ENCODE measurements around the gene MRO. TPM values are rescaled to one million over a fixed set of nuclear protein-coding genes. Genes with fewer than 3 reads are reported as not detected.

The MRO gene
- total RNA-seq, 4 donors from 2014 or later, result 0.18 to 1.4 (median 0.49) TPM; not detected in 1

- in situ Hi-C loops (cut with MboI; ENCODE audit: low sequenced_read_pairs in 4 of 4) (loop anchor here in 1 of 4 donors (10.0 kb wide), 1 partner anchor 230 kb away; no protein-coding TSS in a partner anchor), intact Hi-C loops (cut with DNase I; ENCODE audit: low total_unique reads) (no loop called here)
- ATAC-seq (no peak), DNase-seq (no peak)
- no peak for TF ChIP-seq POLR2A (IDR thresholded peaks at IDR 0.05)
- no peak for TF ChIP-seq CTCF (IDR thresholded peaks at IDR 0.05 in 4 of 5, conservative IDR thresholded peaks at IDR 0.05 in 1 of 5)
- H3K4me3 ChIP-seq, result no peak overlapping the region
- peaks cover 2 to 4% of the 10 kb centered on the region in 2 donors for H3K4me1 ChIP-seq
- no peaks in the 10 kb centered on the region for H3K9me3 ChIP-seq
- H3K27ac ChIP-seq, result no peak overlapping the region
- H3K27me3 ChIP-seq, result no peaks in the 10 kb centered on the region
- no peaks in the 10 kb centered on the region for H3K36me3 ChIP-seq
Measured at GRCh38 chr18:50814395-50814794, 5.4 kb downstream of the MRO start.

DNA sequence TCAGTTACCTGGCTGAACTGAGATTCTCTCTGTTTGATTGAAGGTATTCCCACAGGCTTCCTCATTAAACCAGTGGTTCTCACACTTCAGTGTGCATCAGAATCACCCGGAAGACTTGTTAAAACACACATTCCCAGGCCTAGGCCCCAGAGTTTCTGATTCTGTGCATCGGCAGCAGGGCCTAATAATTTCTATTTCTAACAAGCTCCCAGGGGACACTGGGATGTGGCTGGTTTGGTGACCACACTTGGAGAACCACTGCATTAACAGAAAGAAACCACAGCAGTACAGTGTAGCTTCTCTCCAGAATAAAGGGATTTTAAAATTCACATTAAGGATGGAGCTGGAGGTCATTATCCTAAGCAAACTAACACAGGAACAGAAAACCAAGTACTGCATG, 6.5 kb downstream of the MRO start:
- Histone ChIP-seq H3K4me1 (no peaks in the 10 kb centered on the region), H3K9me3 (no peaks in the 10 kb centered on the region), H3K27me3 (no peaks in the 10 kb centered on the region), H3K36me3 (no peaks in the 10 kb centered on the region), H3K4me3 (no peak overlapping the region), H3K27ac (no peak overlapping the region)
- no peak for TF ChIP-seq CTCF (IDR thresholded peaks at IDR 0.05 in 4 of 5, conservative IDR thresholded peaks at IDR 0.05 in 1 of 5)
- no peak for TF ChIP-seq POLR2A (IDR thresholded peaks at IDR 0.05)
- no peak for DNase-seq
- intact Hi-C loops (cut with DNase I; ENCODE audit: low total_unique reads), result no loop called here
- in situ Hi-C loops (cut with MboI; ENCODE audit: low sequenced_read_pairs in 4 of 4), result loop anchor here in 1 of 4 donors (10.0 kb wide), 1 partner anchor 231 kb away; no protein-coding TSS in a partner anchor
- no peak for ATAC-seq

DNA sequence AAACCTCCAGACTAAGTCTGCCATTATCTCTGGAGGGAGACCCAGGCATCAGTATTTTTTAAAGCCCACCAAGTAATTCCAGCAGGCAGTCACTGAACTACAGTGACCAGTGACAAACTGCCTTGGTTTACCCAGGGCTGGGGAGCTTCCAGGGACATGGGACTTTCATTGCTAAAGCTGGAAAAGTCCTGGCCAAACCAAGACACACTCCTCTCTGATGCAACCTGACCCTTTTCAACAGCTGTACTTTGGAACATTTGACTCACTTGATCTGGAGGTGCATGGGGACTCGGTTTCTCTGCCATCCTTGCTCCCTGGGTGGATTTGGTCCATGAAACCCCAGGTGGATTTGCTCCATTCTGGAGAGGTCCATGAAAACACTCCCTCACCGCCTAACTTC, 7.0 kb downstream of the MRO start:
- Histone ChIP-seq H3K27ac (no peak overlapping the region), H3K4me3 (no peak overlapping the region), H3K36me3 (no peaks in the 10 kb centered on the region), H3K4me1 (no peaks in the 10 kb centered on the region), H3K27me3 (no peaks in the 10 kb centered on the region), H3K9me3 (no peaks in the 10 kb centered on the region)
- intact Hi-C loops (cut with DNase I; ENCODE audit: low total_unique reads), result no loop called here
- DNase-seq (no peak), ATAC-seq (peak; percentile 49 to 74)
- no peak for TF ChIP-seq POLR2A (IDR thresholded peaks at IDR 0.05)
- TF ChIP-seq CTCF (IDR thresholded peaks at IDR 0.05 in 4 of 5, conservative IDR thresholded peaks at IDR 0.05 in 1 of 5), result no peak
- in situ Hi-C loops (cut with MboI; ENCODE audit: low sequenced_read_pairs in 4 of 4), result loop anchor here in 1 of 4 donors (10.0 kb wide), 1 partner anchor 232 kb away; no protein-coding TSS in a partner anchor

- no peaks in the 10 kb centered on the region for H3K36me3 ChIP-seq
- no peaks in the 10 kb centered on the region for H3K9me3 ChIP-seq
- ATAC-seq (no peak), DNase-seq (no peak)
- H3K27ac ChIP-seq, result no peak overlapping the region
- H3K27me3 ChIP-seq, result no peaks in the 10 kb centered on the region
- intact Hi-C loops (cut with DNase I; ENCODE audit: low total_unique reads) (no loop called here), in situ Hi-C loops (cut with MboI; ENCODE audit: low sequenced_read_pairs in 4 of 4) (no loop called here)
- TF ChIP-seq POLR2A (IDR thresholded peaks at IDR 0.05) (no peak), CTCF (IDR thresholded peaks at IDR 0.05 in 4 of 5, conservative IDR thresholded peaks at IDR 0.05 in 1 of 5) (no peak)
- H3K4me1 ChIP-seq, result no peaks in the 10 kb centered on the region
- H3K4me3 ChIP-seq, result no peak overlapping the region
Measured at GRCh38 chr18:50807176-50807575, 12.6 kb downstream of the MRO start.

GRCh38 chr18:50806208-50806616, 13.6 kb downstream of the MRO start:
- no peaks in the 10 kb centered on the region for H3K9me3 ChIP-seq
- no peaks in the 10 kb centered on the region for H3K27me3 ChIP-seq
- no peak overlapping the region for H3K27ac ChIP-seq
- H3K36me3 ChIP-seq, result no peaks in the 10 kb centered on the region
- ATAC-seq (peak in 1 of 2 donors; percentile 39), DNase-seq (no peak)
- TF ChIP-seq CTCF (IDR thresholded peaks at IDR 0.05 in 4 of 5, conservative IDR thresholded peaks at IDR 0.05 in 1 of 5) (no peak), POLR2A (IDR thresholded peaks at IDR 0.05) (no peak)
- intact Hi-C loops (cut with DNase I; ENCODE audit: low total_unique reads), result no loop called here
- no peak overlapping the region for H3K4me3 ChIP-seq
- no peaks in the 10 kb centered on the region for H3K4me1 ChIP-seq
- in situ Hi-C loops (cut with MboI; ENCODE audit: low sequenced_read_pairs in 4 of 4), result no loop called here
